Measurements from ENCODE around the gene UQCR10. TPM values are rescaled to one million over a fixed set of nuclear protein-coding genes. Genes with fewer than 3 reads are reported as not detected.

Gene UQCR10
- total RNA-seq, 1 experiment from 2014 or later, result 119 TPM

DNA sequence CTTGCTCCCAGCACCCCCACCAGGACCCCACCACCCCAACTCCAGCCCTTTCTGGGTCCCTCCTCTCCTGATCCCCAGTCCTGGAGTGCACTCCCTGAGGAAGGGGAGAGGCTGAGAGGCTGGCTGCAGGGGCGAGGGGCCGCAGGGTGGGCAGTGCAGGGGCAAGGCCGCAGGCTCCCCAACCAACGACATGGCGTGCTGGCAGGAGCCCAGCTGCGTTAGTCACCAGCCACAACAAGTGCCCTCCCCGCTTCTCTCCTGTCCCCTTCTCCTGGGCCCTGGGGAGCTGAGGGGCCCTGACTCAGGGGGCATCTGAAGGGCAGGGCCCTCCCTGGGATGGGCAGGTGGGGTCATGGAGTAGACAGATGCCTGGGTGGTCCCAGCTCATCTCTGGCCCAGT is 45.0 kb upstream of the UQCR10 start:
- no peak; the same call in 1 of the 2 replicates for ATAC-seq
- H3K4me2 ChIP-seq (ENCODE audit: low read length), result no peak overlapping the region
- no peaks in the 10 kb centered on the region for H4K20me1 ChIP-seq (ENCODE audit: insufficient read depth)
- no peak overlapping the region for H3K4me3 ChIP-seq (replicated peaks in 1 of 2; ENCODE audit: low read depth in 1 of 2, low read length in 2 of 2)
- H3K27me3 ChIP-seq (ENCODE audit: insufficient read depth, low read length), result no peaks in the 10 kb centered on the region
- H3K9ac ChIP-seq (ENCODE audit: low read length), result no peak overlapping the region
- peaks cover 0 to 11% of the 10 kb centered on the region in 2 experiments; a peak in 2 of 4 replicates for H3K4me1 ChIP-seq (ENCODE audit: control insufficient read depth in 1 of 2, insufficient read depth in 2 of 2, low read length in 2 of 2)
- H3K9me2 ChIP-seq (ENCODE audit: insufficient read depth), result no peaks in the 10 kb centered on the region
- ChIA-PET POLR2A (no interaction called here), CTCF (no interaction called here), RAD21 (ENCODE audit: low non-redundant PET in 1 of 2, low total read pairs in 2 of 2, uncharacterized antibody in 2 of 2, unreplicated experiment in 2 of 2) (no interaction called here)
- H3K9me3 ChIP-seq (ENCODE audit: control insufficient read depth in 1 of 2, insufficient read depth in 1 of 2, low read depth in 1 of 2, low read length in 2 of 2), result no peaks in the 10 kb centered on the region
- DNase-seq (ENCODE audit: low read depth, low spot score), result no peak
- no peaks in the 10 kb centered on the region for H3K36me3 ChIP-seq (ENCODE audit: control insufficient read depth in 1 of 2, insufficient read depth in 2 of 2, low read length in 2 of 2)
- H3K27ac ChIP-seq (ENCODE audit: low read depth, low read length), result no peak overlapping the region
- TF ChIP-seq EGR1 (IDR thresholded peaks at IDR 0.05; ENCODE audit: low read depth), result no peak
- no peak for TF ChIP-seq POLR2A (IDR thresholded peaks at IDR 0.05; ENCODE audit: borderline replicate concordance, extremely low read depth, insufficient read depth, insufficient read length)
- no peak for TF ChIP-seq ATF3 (IDR thresholded peaks at IDR 0.05)
- no peak for TF ChIP-seq YY1 (IDR thresholded peaks at IDR 0.05; ENCODE audit: extremely low read depth, insufficient replicate concordance, low read depth, low read length)
- no peak for TF ChIP-seq TCF7L2 (IDR thresholded peaks at IDR 0.05; ENCODE audit: borderline replicate concordance, extremely low read depth, insufficient read depth, insufficient read length)
- no peak for TF ChIP-seq EZH2phosphoT487 (IDR thresholded peaks at IDR 0.05; ENCODE audit: borderline replicate concordance)
- no peak for TF ChIP-seq SP1 (IDR thresholded peaks at IDR 0.05; ENCODE audit: low read depth)
- no peak for TF ChIP-seq RAD21 (IDR thresholded peaks at IDR 0.05; ENCODE audit: low read depth)
- no peak for TF ChIP-seq SRF (IDR thresholded peaks at IDR 0.05; ENCODE audit: low read depth)
- TF ChIP-seq CBX3 (IDR thresholded peaks at IDR 0.05; ENCODE audit: low read depth), result no peak
- no peak for TF ChIP-seq ELF1 (IDR thresholded peaks at IDR 0.05; ENCODE audit: borderline replicate concordance, low read depth)
- TF ChIP-seq ZFX (IDR thresholded peaks at IDR 0.05), result no peak
- TF ChIP-seq ZBTB33 (IDR thresholded peaks at IDR 0.05; ENCODE audit: extremely low read depth, insufficient replicate concordance, low read length), result no peak
- TF ChIP-seq REST (IDR thresholded peaks at IDR 0.05; ENCODE audit: low read depth), result no peak
- H2AFZ ChIP-seq (ENCODE audit: low read depth, low read length, poor library complexity, severe bottlenecking), result no peak overlapping the region
- no peaks in the 10 kb centered on the region for H3K79me2 ChIP-seq (ENCODE audit: insufficient read depth, low read length)
- no TSS peak for BruUV-seq (replicated peaks)
- intact Hi-C loops (cut with micrococcal nuclease), result no loop called here

All from HCT116 (cell line).